ENCODE results near the gene SLC30A5. TPM values are rescaled to one million over a fixed set of nuclear protein-coding genes. Genes with fewer than 3 reads are reported as not detected.

Gene SLC30A5
- total RNA-seq, 1 donor from 2014 or later: 64.1 TPM

DNA sequence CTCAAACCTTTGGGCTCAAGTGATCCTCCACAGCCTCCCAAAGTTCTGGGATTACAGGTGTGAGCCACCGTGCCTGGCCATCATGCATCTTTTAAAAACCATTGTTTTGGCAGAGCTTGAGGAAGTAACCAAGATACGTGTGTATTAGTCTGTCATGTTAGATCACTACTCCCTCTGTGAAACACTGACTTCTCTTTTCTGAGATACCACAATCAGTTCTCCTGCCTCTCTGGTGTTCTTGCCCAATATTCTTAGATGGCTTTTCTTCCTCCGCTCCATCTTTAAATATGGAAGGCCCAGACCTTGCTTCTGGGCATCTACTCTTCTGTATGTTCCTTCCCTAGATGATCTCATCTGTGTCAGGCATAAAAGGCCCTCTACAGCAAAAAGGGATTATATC is 58.9 kb downstream of the SLC30A5 start:
- intact Hi-C loops (cut with micrococcal nuclease): no loop called here
- no peaks in the 10 kb centered on the region for H3K36me3 Mint-ChIP-seq (ENCODE audit: low read depth)
- DNase-seq (ENCODE audit: low spot score): no peak
- H3K4me1 Mint-ChIP-seq (ENCODE audit: low read depth): no peaks in the 10 kb centered on the region
- no peaks in the 10 kb centered on the region for H3K9me3 Mint-ChIP-seq
- H3K4me3 Mint-ChIP-seq (ENCODE audit: low read depth): no peak overlapping the region
- H3K27me3 Mint-ChIP-seq (ENCODE audit: low read depth): no peaks in the 10 kb centered on the region
- H3K27ac Mint-ChIP-seq: no peak overlapping the region

DNA sequence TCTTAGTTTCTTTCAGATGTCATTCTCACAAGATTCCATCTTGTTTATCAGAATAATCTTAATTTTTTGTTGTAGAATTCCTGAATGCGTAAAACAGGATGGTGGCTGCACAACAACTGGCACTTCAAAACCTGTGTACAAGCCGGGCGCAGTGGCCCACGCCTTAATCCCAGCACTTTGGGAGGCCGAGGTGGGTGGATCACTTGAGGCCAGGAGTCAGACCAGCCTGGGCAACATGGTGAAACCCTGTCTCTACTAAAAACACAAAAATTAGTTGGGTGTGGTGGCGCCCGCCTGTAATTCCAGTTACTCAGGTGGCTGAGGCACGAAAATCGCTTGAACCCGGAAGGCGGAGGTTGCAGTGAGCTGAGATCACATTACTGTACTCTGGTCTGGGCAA is 62.6 kb downstream of the SLC30A5 start:
- Mint-ChIP-seq H3K36me3 (ENCODE audit: low read depth) (no peaks in the 10 kb centered on the region), H3K27ac (no peak overlapping the region), H3K27me3 (ENCODE audit: low read depth) (no peaks in the 10 kb centered on the region), H3K9me3 (no peaks in the 10 kb centered on the region), H3K4me1 (ENCODE audit: low read depth) (no peaks in the 10 kb centered on the region), H3K4me3 (ENCODE audit: low read depth) (no peak overlapping the region)
- intact Hi-C loops (cut with micrococcal nuclease): no loop called here
- no peak for DNase-seq (ENCODE audit: low spot score)

DNA sequence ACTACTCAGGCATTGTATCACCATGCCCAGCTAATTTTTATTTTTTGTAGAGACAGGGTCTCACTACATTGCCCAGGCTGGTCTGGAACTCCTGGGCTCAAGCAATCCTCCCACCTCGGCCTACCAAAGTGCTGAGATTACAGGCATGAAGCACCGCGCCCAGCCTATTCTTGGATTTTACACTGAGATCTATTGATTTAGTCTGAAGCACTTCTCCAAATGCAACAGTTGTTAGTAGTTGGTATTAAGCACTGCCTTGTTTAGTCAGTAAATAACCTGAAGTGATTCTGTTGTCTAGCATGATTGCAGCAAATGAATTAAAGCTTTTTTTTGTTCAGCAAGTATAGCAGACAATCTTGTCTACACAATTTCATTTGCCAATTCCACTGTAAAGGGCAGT is 64.2 kb downstream of the SLC30A5 start:
- Mint-ChIP-seq H3K9me3 (no peaks in the 10 kb centered on the region), H3K4me1 (ENCODE audit: low read depth) (no peaks in the 10 kb centered on the region), H3K4me3 (ENCODE audit: low read depth) (no peak overlapping the region), H3K36me3 (ENCODE audit: low read depth) (no peaks in the 10 kb centered on the region), H3K27me3 (ENCODE audit: low read depth) (no peaks in the 10 kb centered on the region), H3K27ac (no peak overlapping the region)
- no peak for DNase-seq (ENCODE audit: low spot score)
- intact Hi-C loops (cut with micrococcal nuclease): no loop called here

DNA sequence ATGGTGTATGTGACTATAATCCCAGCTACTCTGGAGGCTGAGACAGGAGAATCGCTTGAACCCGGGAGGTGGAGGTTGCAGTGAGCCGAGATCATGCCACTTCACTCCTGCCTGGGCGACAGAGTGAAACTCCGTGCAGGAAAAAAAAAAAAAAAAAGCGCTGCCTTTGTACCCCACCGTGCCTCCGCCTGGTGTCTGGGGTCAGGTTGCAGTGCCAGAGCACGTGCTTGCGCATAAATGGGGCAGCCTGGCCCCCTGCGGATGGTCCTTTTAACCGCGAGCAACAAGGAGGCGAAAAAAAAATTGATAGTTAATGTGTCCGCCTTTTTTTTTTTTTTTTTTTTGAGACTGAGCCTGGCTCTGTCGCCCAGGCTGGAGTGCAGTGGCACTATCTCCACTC is 66.8 kb downstream of the SLC30A5 start:
- intact Hi-C loops (cut with micrococcal nuclease): loop anchor here (10.0 kb wide), 1 partner anchor 946 kb away; the partner anchor contains the start of gene PIK3R1
- H3K4me3 Mint-ChIP-seq (ENCODE audit: low read depth): no peak overlapping the region
- no peak for DNase-seq (ENCODE audit: low spot score)

DNA sequence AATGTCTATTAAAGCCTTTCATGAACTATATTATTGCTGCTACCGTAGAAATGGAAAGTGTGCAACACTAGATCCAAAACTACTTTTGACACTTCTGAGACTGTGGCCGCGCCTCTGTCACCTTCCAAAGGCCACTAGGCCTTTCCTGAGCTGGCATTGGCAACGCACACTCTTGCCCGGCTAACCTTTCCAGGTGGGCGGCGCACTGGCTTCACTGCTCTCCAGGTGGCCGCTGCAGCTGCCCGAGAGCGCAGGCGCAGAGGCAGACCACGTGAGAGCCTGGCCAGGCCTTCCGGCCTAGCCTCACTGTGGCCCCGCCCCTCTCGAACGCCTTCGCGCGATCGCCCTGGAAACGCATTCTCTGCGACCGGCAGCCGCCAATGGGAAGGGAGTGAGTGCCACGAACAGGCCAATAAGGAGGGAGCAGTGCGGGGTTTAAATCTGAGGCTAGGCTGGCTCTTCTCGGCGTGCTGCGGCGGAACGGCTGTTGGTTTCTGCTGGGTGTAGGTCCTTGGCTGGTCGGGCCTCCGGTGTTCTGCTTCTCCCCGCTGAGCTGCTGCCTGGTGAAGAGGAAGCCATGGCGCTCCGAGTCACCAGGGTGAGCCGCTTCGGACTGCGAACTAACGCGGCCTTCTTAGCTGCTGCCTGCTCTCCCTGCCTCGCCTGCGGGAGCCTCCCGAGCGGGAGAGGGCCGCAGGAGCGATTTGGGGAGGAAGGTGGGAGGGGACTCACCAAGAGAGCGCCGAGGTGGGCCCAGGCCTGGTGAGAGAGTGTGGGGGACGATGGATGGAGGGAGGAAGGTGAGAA is 73.1 kb downstream of the SLC30A5 start, which contains the start of gene CCNB1:
Gene CCNB1 (plus strand): TSS at position 465 of the 807 bp plus-strand sequence. CDS start 113 bp downstream, at position 578.
- Mint-ChIP-seq H3K36me3 (ENCODE audit: low read depth) (peaks cover 47% of the 10 kb centered on the region), H3K9me3 (peaks cover 3% of the 10 kb centered on the region), H3K4me1 (ENCODE audit: low read depth) (peaks cover 32% of the 10 kb centered on the region), H3K27me3 (ENCODE audit: low read depth) (no peaks in the 10 kb centered on the region), H3K4me3 (ENCODE audit: low read depth) (peak within 1 kb of the TSS; percentile 94), H3K27ac (peak within 1 kb of the TSS; percentile 69)
- peak; percentile 99 for DNase-seq (ENCODE audit: low spot score)
- intact Hi-C loops (cut with micrococcal nuclease): loop anchor here (1.0 to 10.0 kb wide), 6 partner anchors 22 to 952 kb away; partner anchors contain the start of genes AK6, CCDC125, CENPH and PIK3R1

More for the DNA sequence above, 66.8 kb downstream of the SLC30A5 start:
- no peaks in the 10 kb centered on the region for H3K9me3 Mint-ChIP-seq
- H3K27ac Mint-ChIP-seq: no peak overlapping the region
- H3K4me1 Mint-ChIP-seq (ENCODE audit: low read depth): peaks cover under 1% of the 10 kb centered on the region
- no peaks in the 10 kb centered on the region for H3K36me3 Mint-ChIP-seq (ENCODE audit: low read depth)
- no peaks in the 10 kb centered on the region for H3K27me3 Mint-ChIP-seq (ENCODE audit: low read depth)

DNA sequence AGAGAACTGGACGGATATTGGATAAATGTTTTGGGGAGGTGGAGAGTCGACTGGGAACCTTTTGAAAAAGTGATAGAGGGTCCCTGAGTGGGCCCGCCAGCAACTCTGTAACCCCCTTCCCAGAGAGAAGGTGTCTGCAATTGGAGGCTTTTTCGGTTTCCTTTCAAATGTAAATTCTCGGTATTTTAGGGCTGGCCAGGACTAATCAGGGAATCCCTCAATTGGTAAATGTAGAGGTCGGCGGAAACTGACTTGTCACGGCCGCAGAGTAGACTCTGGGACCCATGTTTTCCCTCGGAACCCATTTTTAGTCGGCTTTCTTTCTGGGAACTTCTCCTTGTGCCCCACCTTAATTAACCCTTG is 73.7 kb downstream of the SLC30A5 start:
- Mint-ChIP-seq H3K27me3 (ENCODE audit: low read depth) (no peaks in the 10 kb centered on the region), H3K36me3 (ENCODE audit: low read depth) (peaks cover 51% of the 10 kb centered on the region), H3K4me3 (ENCODE audit: low read depth) (peak overlapping the region; percentile 94), H3K9me3 (peaks cover 3% of the 10 kb centered on the region), H3K4me1 (ENCODE audit: low read depth) (peaks cover 34% of the 10 kb centered on the region), H3K27ac (peak overlapping the region; percentile 69)
- intact Hi-C loops (cut with micrococcal nuclease): loop anchor here (1.0 to 10.0 kb wide), 6 partner anchors 22 to 953 kb away; partner anchors contain the start of genes AK6, CCDC125, CENPH and PIK3R1
- no peak for DNase-seq (ENCODE audit: low spot score)

DNA sequence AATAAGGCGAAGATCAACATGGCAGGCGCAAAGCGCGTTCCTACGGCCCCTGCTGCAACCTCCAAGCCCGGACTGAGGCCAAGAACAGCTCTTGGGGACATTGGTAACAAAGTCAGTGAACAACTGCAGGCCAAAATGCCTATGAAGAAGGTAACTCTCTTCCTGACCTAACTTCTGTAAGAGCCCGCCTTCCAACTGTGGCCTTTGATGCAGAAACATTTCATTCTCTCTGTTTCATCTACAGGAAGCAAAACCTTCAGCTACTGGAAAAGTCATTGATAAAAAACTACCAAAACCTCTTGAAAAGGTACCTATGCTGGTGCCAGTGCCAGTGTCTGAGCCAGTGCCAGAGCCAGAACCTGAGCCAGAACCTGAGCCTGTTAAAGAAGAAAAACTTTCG is 74.1 kb downstream of the SLC30A5 start:
- Mint-ChIP-seq H3K27ac (peak overlapping the region; percentile 69), H3K27me3 (ENCODE audit: low read depth) (no peaks in the 10 kb centered on the region), H3K9me3 (peaks cover 3% of the 10 kb centered on the region), H3K4me1 (ENCODE audit: low read depth) (peaks cover 35% of the 10 kb centered on the region), H3K36me3 (ENCODE audit: low read depth) (peaks cover 55% of the 10 kb centered on the region), H3K4me3 (ENCODE audit: low read depth) (peak overlapping the region; percentile 94)
- intact Hi-C loops (cut with micrococcal nuclease): loop anchor here (1.0 to 10.0 kb wide), 6 partner anchors 21 to 953 kb away; partner anchors contain the start of genes AK6, CCDC125, CENPH and PIK3R1
- no peak for DNase-seq (ENCODE audit: low spot score)

DNA sequence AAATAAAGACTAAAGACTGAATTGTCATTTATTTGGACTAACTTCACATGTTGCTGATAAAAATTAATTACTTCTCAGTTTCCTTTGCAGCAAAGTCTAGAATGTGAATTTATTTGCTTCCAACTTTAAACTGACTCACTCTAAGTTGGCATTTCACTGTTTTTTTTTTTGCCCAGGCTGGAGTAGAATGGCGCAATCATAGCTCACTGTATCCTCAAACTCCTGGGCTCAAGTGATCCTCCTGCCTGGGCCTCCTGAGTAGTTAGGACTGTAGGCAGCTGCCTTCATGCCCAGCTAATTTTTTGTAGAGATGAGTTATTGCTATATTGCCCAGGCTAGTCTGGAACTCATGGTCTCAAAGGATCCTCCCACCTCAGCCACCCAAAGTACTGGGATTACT is 76.7 kb downstream of the SLC30A5 start:
- no peak overlapping the region for H3K27ac Mint-ChIP-seq
- intact Hi-C loops (cut with micrococcal nuclease): no loop called here
- H3K9me3 Mint-ChIP-seq: peaks cover 3% of the 10 kb centered on the region
- no peak for DNase-seq (ENCODE audit: low spot score)
- H3K36me3 Mint-ChIP-seq (ENCODE audit: low read depth): peaks cover 81% of the 10 kb centered on the region
- no peaks in the 10 kb centered on the region for H3K27me3 Mint-ChIP-seq (ENCODE audit: low read depth)
- peaks cover 35% of the 10 kb centered on the region for H3K4me1 Mint-ChIP-seq (ENCODE audit: low read depth)
- H3K4me3 Mint-ChIP-seq (ENCODE audit: low read depth): no peak overlapping the region

DNA sequence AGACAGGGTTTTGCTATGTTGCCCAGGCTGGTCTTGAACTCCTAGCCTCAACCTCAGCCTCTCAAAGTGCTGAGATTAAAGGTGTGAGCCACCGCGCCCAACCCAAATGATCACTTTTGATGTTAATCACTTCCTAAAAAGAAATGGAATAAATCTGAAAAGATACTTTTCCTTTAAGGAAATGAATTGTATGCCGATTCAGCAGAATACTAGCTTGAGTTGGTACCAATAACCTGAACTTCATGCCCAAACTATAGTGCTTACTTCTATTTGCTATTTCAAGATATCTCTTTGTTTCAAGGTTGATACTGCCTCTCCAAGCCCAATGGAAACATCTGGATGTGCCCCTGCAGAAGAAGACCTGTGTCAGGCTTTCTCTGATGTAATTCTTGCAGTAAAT is 77.2 kb downstream of the SLC30A5 start:
- Mint-ChIP-seq H3K9me3 (peaks cover 3% of the 10 kb centered on the region), H3K27me3 (ENCODE audit: low read depth) (no peaks in the 10 kb centered on the region), H3K36me3 (ENCODE audit: low read depth) (peaks cover 84% of the 10 kb centered on the region), H3K27ac (no peak overlapping the region), H3K4me1 (ENCODE audit: low read depth) (peaks cover 33% of the 10 kb centered on the region), H3K4me3 (ENCODE audit: low read depth) (no peak overlapping the region)
- intact Hi-C loops (cut with micrococcal nuclease): no loop called here
- DNase-seq (ENCODE audit: low spot score): no peak

Other genes with a start within 250 kb of the SLC30A5 start
- 152 and 164 TPM in 2 replicates for gene CCNB1, start 73.1 kb downstream of the SLC30A5 start, total RNA-seq
- gene CENPH, start 95.6 kb downstream of the SLC30A5 start, total RNA-seq: 35.3 and 37.0 TPM in 2 replicates
- gene CDK7, start 140.9 kb downstream of the SLC30A5 start, total RNA-seq: 46.0 and 49.4 TPM in 2 replicates
- 10.0 and 10.1 TPM in 2 replicates for gene CCDC125, start 238.8 kb downstream of the SLC30A5 start, total RNA-seq

Data from activated T-helper 2 cell treated with anti-CD3 and anti-CD28 coated beads, Interferon-gamma antibody, Interleukin-2, Interleukin-4, amounts not matched to agents 10 μg/mL and 5 μg/mL and 100 μg/mL, durations not matched to agents 14 hours and 24 hours and 36 hours (primary cell).